ENCODE data around the gene FUBP1.
"Not testable (repeated sequence)": the region's sequence is repeated elsewhere in the genome, so short reads cannot be mapped to it uniquely, and the experiment has no call there.

The FUBP1 gene

GRCh38 chr1:77940921-77941570 is 37.8 kb downstream of the FUBP1 start:
- peak in 2 of 3 experiments; percentile 23 to 72 for DNase-seq

- no peak for DNase-seq
Measured at GRCh38 chr1:77938651-77939050, 40.2 kb downstream of the FUBP1 start.

DNA sequence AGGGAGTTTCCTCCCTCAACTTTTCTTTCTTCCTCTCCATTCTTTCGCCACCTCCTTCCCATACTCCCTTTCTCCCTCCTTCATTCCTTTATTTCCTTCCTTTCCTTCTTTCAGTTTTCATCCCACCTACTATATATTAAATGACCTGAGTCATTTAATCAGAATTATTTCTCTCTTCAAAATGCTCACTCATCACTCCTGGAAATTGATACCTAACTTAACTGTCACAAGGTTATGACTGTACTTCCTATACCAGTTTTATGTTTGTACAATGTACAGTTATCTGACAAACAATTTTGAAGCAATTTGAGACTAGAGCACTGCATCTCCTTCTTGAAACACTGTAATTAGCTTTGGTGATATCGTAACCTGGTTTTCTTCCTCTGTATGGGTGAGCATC is 49.1 kb downstream of the FUBP1 start:
- no peak for DNase-seq

DNA sequence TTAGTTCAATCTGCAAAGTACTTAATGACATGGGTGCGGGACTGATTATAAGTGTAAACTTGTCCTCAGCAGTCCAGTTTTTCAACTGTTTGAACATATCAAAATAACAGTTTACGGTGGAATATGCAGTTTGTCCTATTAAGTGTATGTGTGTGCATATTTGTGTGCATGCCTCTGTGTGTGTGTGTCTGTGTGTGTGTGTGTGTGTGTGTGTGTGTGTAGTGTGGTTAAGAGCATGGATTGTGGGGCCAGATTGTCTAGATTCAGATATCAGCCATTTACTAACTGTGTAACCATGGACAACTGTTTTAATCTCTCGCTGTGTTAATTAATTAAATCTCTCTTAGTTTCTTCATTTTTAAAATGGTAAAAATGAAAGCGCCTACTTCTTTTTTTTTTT is 51.5 kb downstream of the FUBP1 start:
- DNase-seq, result no peak

- no peak for DNase-seq
Measured at GRCh38 chr1:77926561-77927357, 52.1 kb downstream of the FUBP1 start.

DNA sequence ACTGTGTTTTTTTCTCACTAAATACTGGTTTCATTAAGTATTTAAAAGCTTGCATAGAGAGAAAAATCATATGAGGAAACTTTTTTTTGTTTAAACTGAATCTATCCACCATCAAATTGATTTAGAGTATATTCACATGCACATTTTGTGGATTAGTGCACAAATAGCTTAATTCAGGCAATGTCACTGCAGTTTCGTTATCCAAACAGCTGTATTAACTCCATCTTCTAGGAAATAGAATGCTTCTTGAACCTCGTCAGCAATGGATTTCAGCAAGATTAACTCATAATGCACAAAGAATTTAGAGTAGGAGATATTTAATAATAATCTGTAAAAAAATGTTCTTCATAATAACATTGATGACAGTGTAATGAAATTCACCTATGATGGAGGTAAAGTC is 52.9 kb downstream of the FUBP1 start:
- no peak for DNase-seq

GRCh38 chr1:77925518-77925917 is 53.4 kb downstream of the FUBP1 start:
- DNase-seq, result no peak

DNA sequence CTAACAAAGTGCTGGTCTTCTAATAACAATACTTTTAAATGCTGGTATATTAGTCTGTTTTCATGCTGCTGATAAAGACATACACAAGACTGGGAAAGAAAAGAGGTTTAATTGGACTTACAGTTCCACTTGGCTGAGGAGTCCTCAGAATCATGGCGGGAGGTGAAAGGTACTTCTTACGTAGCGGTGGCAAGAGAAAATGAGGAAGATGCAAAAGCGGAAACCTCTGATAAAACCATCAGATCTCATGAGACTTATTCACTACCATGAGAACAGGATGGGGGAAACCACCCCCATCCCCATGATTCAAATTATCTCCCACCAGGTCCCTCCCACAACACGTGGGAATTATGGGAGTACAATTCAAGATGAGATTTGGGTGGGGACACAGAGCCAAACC is 60.0 kb downstream of the FUBP1 start:
- DNase-seq, result not testable (repeated sequence)

DNA sequence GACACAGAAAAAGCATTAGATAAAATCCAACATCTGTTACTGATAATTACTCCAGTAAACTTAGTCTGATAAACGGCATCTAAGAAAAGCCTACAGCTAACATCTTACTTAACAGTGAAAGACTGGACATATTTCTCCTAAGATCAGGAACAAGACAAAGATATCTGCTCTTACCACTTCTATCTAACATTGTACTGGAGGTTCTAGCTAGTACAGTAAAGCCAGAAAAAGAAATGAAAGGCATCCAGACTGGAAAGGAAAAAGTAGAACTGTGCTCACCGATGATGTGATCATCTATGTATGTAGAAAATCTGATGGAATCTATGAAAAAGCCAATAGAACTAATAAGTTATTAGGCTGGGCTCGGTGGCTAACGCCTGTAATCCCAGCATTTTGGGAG is 68.8 kb downstream of the FUBP1 start:
- no peak for DNase-seq

DNA sequence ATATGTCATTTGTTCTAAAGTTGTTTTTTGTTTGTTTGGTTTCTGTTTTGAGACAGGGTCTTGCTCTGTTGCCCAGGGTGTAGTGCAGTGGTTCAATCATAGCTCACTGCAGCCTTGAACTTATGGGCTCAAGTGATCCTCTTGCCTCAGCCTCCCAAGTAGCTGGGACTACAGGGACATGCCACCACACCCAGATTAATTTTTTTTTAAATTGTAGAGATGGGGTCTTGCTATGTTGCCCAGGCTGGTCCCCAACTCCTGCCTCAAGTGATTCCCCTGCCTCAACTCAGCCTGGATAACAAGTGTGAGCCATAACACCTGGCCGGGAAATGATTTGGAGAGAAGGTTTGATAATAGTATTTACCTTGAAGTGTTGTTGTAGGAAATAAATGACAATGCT is 72.2 kb downstream of the FUBP1 start:
- no peak for DNase-seq

DNA sequence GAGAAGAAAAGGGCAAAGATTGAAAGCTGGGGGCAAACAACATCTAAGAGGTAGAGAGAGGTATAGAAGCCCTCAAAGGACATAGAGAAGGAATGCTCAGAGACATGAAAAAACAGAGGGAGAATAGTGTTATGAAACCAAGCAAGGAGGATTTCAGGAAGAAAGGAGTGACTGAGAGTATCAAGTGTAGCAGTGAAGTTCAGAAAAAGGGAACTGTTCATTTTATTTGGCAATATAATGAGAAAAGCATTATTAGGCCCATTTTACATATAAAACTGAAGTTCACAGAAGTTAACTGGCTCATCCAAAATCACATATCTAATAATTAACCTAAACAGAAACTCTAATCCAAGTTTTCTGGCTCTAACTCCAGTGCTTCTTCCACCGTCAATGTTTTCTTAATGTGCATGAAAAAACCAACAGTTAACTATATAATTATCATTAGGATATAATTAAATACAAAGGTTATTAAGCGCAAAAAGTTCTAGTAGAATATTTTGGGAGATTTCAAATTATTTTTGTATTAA is 72.8 kb downstream of the FUBP1 start:
- no peak for DNase-seq

GRCh38 chr1:77905603-77906002 is 73.3 kb downstream of the FUBP1 start:
- DNase-seq, result no peak

DNA sequence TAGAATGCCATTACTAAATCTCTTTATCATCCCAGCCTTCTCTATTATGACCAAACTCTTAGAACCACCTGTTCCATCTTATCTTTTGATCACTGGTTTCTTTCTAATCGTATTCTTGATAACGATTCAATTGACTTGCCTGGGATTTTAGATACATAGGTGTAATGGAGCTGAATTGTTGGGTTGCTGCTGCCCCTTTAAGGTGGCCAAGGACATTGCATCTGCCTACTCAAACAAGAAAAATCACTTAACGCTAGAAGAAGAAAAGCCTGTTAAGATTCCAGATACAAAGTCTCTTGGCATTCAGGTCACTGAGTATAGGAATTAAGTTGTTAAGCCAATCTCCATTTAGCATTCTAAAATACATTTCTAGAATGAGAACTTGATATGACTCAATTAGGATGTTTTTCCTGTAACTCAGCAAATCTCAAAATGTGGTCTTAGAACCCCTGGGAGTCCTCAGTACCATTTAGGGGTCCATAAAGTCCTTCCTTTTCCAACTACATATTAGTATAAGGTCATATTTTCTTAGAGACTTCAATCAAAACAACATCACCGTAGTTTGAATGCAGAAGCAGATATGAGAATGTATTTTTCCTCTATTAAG is 78.1 kb downstream of the FUBP1 start:
- peak in 2 of 3 experiments; percentile 12 to 66 for DNase-seq

DNA sequence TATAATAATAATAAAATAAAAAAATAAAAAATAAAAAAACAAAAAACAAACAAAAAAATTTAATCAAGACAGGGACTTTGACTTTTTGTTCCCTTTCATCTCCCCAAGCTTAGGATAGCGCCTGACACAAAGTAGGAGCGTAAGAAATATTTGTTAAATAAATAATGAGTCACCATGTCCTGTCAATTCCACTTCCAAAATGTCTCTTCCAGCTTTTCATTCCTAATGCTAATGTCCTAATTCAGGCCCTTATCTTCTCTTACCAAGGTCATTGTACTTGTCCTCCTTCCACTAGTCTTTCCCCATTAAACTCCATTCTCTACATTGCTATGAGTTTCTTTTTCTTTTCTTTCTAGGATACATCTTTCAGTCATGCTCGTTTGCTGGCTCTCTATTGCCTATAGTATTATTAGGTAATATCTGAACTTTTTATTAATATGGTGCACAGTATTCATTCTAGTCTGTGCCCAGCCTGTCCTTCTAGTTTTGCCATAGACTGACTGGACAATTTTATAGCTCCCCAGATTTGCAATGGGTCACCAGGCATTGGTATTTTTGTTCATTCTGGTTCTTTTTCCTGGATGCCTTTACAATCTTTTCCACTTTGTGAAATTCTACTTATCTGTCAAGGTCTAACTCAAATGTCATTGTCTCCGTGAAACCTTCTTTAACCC is 79.1 kb downstream of the FUBP1 start:
- no peak for DNase-seq

Data from NCI-H1417 (cell line).